Keratinocyte (primary cell): ENCODE data around the gene DCAF17.
"Not testable (repeated sequence)": the region's sequence is repeated elsewhere in the genome, so short reads cannot be mapped to it uniquely, and the experiment has no call there.

Source experiments
- CTCF ChIP-seq, 3 experiments: IDR thresholded peaks in 1 of 3; conservative IDR thresholded peaks in 1 of 3; optimal IDR thresholded peaks in 1 of 3; 2 replicates in 2 of 3; 3 replicates in 1 of 3; pipeline versions ENCODE3 to v1.5.1; 2011; ENCODE audit warnings: low read length in 3 of 3, mild to moderate bottlenecking in 3 of 3, moderate library complexity in 2 of 3, control low read depth in 1 of 3, inconsistent platforms in 1 of 3; ENCODE audit not compliant: insufficient read depth in 2 of 3; ENCODE audit errors: extremely low read depth in 1 of 3
- EZH2 ChIP-seq: IDR thresholded peaks from one replicate; pipeline ENCODE4 v1.6.1; 2012; ENCODE audit warnings: inconsistent platforms, mild to moderate bottlenecking, low read length, moderate library complexity

DNA sequence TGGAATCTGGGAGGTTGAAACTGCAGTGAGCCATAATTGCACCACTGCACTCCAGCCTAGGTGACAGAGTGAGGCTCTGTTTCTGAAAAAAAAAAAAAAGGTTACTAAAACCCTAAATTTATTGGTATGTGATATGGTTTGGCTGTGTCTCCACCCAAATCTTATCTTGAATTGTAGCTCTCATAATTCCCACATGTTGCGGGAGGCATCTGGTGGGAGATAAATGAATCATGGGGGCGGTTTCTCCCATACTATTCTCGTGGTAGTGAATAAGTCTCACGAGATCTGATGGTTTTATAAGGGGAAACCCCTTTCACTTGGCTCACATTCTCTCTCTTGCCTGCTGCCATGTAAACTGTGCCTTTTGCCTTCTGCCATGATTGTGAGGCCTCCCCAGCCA, 19.4 kb upstream of the DCAF17 start:
- TF ChIP-seq CTCF (optimal IDR thresholded peaks at IDR 0.05 in 1 of 3, IDR thresholded peaks at IDR 0.05 in 1 of 3, conservative IDR thresholded peaks at IDR 0.05 in 1 of 3; ENCODE audit: extremely low read depth in 1 of 3, insufficient read depth in 2 of 3, low read length in 3 of 3); EZH2: not testable (repeated sequence)
